GM12892 (cell line): ENCODE data around the gene TP53I3.
"Not testable (repeated sequence)": the region's sequence is repeated elsewhere in the genome, so short reads cannot be mapped to it uniquely, and the experiment has no call there.

Source experiments
- DNase-seq: peaks from one replicate; pipeline ENCODE4 v3.0.0; 2011; ENCODE audit not compliant: insufficient read length
- FAIRE-seq: peaks from 2 replicates; lab custom pipeline; 2011; peaks lifted over from hg19 to GRCh38; lab: Jason Lieb, UNC
- POLR2A ChIP-seq: IDR thresholded peaks from 2 replicates; pipeline ENCODE4 v1.6.1; 2011; ENCODE audit warnings: low read depth, low read length, control low read depth
- POLR2AphosphoS5 ChIP-seq: IDR thresholded peaks from 2 replicates; pipeline ENCODE4 v1.6.1; 2011; ENCODE audit warnings: low read depth, low read length, control low read depth
- TAF1 ChIP-seq: IDR thresholded peaks from 2 replicates; pipeline ENCODE4 v1.6.1; 2011; ENCODE audit warnings: low read depth, mild to moderate bottlenecking, control low read depth, low read length, borderline replicate concordance

TP53I3 gene

GRCh38 chr2:24111407-24111901 lies 26.8 kb upstream of the TP53I3 start:
- DNase-seq (no peak), FAIRE-seq (no peak)
- no peak for TF ChIP-seq TAF1
- no peak for TF ChIP-seq POLR2AphosphoS5
- no peak for TF ChIP-seq POLR2A

DNA sequence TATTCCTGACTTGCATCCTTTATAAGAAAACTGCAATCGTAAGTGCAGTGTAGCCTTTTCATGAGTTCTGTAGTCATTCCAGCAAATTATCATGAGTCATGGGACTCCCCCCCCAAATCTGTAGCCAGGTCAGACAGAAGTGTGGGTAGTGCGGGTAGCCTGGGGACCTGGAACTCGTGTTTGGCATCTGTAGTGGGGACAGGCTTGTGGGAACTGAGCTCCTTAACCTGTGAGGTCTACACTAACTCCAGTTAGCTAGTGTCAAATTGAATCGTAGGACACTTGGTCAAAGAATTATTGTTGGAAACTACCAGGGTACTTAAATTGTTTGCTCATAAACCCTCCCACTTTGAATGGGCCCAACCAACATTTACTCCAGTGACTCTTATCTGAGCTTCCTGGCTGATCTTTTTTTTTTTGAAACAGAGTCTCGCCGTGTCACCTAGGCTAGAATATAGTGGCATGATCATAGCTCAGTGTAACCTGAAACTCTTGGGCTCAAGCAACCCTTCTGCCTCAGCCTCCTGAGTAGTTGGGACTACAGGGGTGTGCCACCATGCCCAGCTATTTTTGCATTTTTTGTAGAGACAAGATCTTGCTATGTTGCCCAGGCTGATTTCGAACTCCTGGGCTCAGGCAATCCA lies 26.1 kb upstream of the TP53I3 start:
- FAIRE-seq (no peak), DNase-seq (no peak)
- no peak for TF ChIP-seq POLR2AphosphoS5
- TF ChIP-seq POLR2A = no peak
- TF ChIP-seq TAF1 = no peak

DNA sequence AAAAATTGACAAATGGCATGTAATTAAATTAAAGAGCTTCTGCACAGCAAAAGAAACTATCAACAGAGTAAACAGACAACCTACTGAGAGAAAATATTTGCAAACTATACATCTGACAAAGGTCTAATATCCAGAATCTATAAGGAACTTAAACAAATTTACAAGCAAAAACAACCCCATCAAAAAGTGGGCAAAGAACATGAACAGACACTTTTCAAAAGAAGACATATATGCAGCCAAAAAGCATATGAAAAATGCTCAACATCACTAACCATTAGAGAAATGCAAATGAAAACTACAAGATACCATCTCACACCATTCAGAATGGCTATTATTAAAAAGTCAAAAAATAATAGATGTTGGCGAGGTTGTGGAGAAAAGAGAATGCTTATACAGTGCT lies 24.8 kb upstream of the TP53I3 start:
- DNase-seq, FAIRE-seq: not testable (repeated sequence)

DNA sequence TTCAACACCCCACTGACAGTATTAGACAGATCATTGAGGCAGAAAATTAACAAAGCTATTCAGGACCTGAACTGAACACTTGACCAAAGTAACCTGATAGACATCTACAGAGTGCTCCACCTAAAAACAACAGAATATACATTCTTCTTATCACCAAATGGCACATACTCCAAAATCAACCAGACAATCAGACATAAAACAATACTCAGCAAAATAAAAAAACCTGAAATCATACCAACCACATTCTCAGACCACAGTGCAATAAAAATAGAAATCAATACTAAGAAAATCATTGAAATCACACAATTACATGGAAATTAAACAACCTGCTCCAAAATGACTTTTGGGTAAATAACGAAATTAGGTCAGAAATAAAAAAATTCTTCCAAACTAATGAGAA lies 22.7 kb upstream of the TP53I3 start:
- FAIRE-seq (no peak), DNase-seq (no peak)
- no peak for TF ChIP-seq POLR2A
- TF ChIP-seq TAF1 = no peak
- TF ChIP-seq POLR2AphosphoS5 = no peak

DNA sequence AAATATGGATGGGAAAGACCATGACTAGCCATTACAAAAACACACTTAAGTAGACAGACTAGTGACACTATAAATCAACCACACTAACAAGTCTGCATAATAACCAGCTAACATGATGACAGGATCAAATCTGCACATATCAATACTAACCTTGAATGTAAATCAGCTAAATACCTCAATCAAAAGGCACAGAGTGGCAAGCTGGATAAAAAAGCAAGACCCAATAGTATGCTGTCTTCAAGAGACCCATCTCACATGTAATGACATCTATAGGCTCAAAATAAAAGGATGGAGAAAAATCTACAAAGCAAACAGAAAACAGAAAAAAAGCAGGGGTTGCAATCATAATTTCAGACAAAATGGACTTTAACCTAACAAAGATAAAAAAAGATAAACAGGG lies 22.2 kb upstream of the TP53I3 start:
- DNase-seq (no peak), FAIRE-seq (no peak)
- TF ChIP-seq TAF1 (no peak), POLR2AphosphoS5 (no peak), POLR2A (no peak)

DNA sequence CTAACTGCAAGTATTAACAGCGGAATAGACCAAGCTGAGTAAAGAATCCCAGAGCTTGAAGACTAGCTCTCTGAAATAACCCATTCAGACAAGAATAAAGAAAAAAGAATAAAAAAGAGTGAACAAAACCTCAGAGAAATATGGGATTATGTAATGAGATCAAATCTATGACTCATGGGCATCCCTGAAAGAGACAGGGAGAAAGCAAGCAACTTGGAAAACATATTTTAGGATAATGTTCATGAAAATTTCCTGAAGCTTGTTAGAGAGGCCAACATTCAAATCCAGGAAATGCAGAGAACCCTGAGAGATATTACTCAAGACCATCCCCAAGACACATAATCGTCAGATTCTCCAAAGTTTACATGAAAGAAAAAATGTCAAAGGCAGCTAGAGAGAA lies 21.2 kb upstream of the TP53I3 start:
- FAIRE-seq (no peak), DNase-seq (no peak)
- TF ChIP-seq POLR2AphosphoS5 = no peak
- TF ChIP-seq TAF1 = no peak
- TF ChIP-seq POLR2A = no peak

- no peak for TF ChIP-seq POLR2AphosphoS5
- no peak for TF ChIP-seq POLR2A
- TF ChIP-seq TAF1 = no peak
- no peak for FAIRE-seq
- no peak for DNase-seq
Measured at GRCh38 chr2:24104906-24105305, 20.3 kb upstream of the TP53I3 start.

DNA sequence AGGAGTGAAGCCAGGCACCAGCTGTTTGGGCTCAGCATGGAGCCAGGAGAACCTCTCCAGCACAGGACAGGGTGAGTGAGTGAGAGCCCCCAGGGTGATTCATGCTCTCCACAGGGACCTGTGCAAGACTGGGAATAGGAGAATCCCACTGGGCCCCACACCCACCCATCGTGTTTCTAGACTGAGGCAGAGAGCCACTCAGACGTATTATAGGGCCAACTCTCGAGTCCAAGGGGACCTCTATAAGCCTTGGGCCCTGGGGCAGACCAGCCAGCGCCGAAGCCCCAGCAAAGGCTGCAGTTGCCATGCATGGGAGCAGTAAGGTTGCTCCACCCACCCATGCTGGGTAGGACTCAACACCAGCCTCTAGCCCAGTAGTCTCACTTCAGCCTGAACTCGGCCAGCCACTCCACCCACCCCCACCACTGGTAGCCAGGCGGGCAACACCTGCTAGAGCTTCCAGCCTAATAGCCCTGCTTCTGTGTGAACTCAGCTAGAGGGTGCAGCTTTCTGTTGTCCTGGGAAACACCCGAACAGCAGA lies 19.5 kb upstream of the TP53I3 start:
- FAIRE-seq = no peak
- TF ChIP-seq POLR2A (no peak), TAF1 (no peak), POLR2AphosphoS5 (no peak)

GRCh38 chr2:24102677-24103076 lies 18.0 kb upstream of the TP53I3 start:
- no peak for TF ChIP-seq TAF1
- no peak for TF ChIP-seq POLR2AphosphoS5
- TF ChIP-seq POLR2A = no peak
- no peak for FAIRE-seq
- no peak for DNase-seq

More for the DNA sequence above, 19.5 kb upstream of the TP53I3 start:
- no peak for DNase-seq

DNA sequence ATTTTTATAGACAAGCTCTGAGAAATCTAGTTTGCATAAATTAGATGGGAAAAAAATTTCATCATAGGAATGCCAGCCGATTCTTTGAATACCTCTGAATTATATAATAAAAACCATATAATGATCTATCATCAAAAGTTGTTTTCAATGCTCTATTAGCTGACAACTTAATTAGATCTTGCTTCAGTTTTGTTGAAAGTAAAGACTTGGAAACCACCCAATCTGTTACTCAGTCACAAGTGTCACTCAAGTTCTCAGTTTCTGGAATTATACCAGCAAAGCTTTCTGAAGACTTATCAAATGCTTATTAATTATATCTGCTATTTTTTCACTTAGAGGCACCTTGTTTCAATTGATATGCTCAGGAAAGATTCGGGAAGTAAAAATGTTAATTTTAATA lies 17.4 kb upstream of the TP53I3 start:
- FAIRE-seq (no peak), DNase-seq (no peak)
- TF ChIP-seq POLR2AphosphoS5 (no peak), POLR2A (no peak), TAF1 (no peak)

GRCh38 chr2:24100732-24101131 lies 16.1 kb upstream of the TP53I3 start:
- not testable (repeated sequence) for DNase-seq

DNA sequence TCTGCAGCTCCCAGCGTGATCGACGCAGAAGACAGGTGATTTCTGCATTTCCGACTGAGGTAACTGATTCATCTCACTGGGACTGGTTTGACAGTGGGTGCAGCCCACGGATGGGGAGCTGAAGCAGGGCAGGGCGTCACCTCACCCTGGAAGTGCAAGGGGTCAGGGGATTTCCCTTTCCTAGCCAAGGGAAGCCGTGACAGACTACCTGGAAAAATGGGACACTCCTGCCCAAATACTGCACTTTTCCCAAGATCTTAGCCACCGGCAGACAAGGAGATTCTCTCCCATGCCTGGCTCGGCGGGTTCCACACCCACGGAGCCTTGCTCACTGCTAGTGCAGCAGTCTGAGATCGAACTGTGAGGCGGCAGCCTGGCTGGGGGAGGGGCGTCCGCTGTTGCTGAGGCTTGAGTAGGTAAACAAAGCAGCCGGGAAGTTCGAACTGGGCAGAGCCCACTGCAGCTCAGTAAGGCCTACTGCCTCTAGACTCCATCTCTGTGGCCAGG lies 10.6 kb upstream of the TP53I3 start:
- not testable (repeated sequence) for DNase-seq, FAIRE-seq

More at GRCh38 chr2:24100732-24101131, 16.1 kb upstream of the TP53I3 start:
- FAIRE-seq = not testable (repeated sequence)

GRCh38 chr2:24093270-24093669 lies 8.6 kb upstream of the TP53I3 start:
- FAIRE-seq, DNase-seq: not testable (repeated sequence)

DNA sequence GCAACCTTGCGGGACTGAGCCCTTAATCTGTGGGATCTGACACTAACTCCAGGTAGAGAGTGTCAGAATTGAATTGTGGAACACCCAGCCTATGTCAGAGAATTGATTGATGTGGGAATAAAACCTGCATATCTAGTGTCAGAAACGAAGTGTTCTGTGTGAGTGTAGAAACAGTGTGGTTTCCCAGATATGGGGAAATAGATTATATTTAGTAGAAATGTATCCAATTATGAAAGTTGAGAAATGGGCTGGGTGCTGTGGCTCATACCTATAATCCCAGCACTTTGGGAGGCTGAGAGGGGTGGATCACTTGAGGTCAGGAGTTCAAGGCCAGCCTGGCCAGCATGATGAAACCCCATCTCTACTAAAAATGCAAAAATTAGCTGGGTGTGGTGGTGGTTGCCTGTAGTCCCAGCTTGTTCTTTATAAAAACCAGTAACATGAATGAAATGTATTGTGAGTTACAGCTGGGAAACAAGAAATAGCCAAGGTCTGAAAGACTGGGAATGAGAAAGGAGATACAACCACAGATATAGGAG lies 4.3 kb upstream of the TP53I3 start:
- no peak for TF ChIP-seq POLR2AphosphoS5
- TF ChIP-seq TAF1 = no peak
- no peak for TF ChIP-seq POLR2A
- FAIRE-seq = no peak
- DNase-seq = no peak

DNA sequence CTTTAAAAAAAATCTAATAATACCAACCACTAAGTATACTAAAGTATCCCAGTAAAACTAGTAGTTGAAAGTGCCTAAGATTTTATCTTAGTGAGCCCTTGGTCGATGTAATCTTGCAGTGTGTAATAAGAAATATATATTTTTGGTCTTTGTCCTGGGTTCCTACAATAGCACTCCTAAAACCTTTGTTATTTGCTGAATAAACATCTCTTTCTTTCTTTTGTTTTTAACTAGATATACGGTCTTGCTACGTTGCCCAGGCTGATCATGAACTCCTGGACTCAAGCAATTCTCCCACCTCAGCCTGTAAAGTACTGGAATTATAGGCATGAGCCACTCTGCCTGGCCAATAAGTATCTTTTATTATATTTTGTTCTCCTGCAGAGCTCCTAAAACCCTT lies 2.4 kb upstream of the TP53I3 start:
- no peak for FAIRE-seq
- TF ChIP-seq TAF1 (no peak), POLR2A (no peak), POLR2AphosphoS5 (no peak)
- DNase-seq = no peak
